Breast epithelium (tissue), 3 donors: ENCODE results near the gene FAM163B.

Source experiments
- CTCF ChIP-seq, 3 donors: fragments of 450-650 bp; IDR thresholded peaks; one replicate each; pipeline ENCODE4 v1.5.1; 2016 to 2017; ENCODE audit warnings: antibody characterized with exemption in 3 of 3, mild to moderate bottlenecking in 3 of 3, moderate library complexity in 3 of 3
- POLR2A ChIP-seq: fragments of 450-650 bp; IDR thresholded peaks from one replicate; pipeline ENCODE4 v1.6.1; 2016; ENCODE audit warnings: antibody characterized with exemption, mild to moderate bottlenecking, moderate library complexity

DNA sequence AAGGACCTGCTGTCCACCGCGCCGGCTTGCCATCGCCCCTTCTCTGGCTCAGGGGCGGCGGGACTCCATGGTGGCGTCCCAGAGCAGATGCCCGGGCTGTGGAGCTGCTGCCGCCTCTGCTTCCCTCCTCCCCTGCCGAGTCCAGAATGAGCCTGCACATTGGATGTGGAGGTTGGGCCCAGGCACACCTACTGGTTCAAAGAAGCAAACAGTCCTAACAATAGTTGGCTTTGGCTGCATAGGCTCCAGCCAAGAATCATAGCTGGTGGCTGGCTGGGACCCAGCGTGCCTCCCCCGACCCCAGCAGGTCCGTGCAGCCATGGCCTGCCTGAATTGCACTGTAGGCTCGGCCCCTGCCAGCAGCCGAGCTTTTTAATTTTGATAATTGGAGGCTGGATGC is 48.9 kb downstream of the FAM163B start:
- TF ChIP-seq CTCF (IDR thresholded peaks at IDR 0.05) = no peak
- TF ChIP-seq POLR2A = no peak
